GM19467 (cell line): ENCODE data around the gene MCCD1.
"Not testable (repeated sequence)": the region's sequence is repeated elsewhere in the genome, so short reads cannot be mapped to it uniquely, and the experiment has no call there.

Source experiments
- ATAC-seq: cut with Tn5 transposase; IDR thresholded peaks from one replicate; pipeline ENCODE4 v1.9.1; 2021; ENCODE audit warnings: mild to moderate bottlenecking, moderate library complexity; ENCODE audit not compliant: unreplicated experiment

Gene MCCD1

GRCh38 chr6:31541658-31542521, 13.1 kb downstream of the MCCD1 start, which contains the start of gene DDX39B:
DDX39B (minus strand) TSS chr6:31542003; CDS start chr6:31540532, 1,471 bp downstream.
- peak; percentile 51 for ATAC-seq

- no peak for ATAC-seq
Measured at GRCh38 chr6:31543639-31544038, 14.9 kb downstream of the MCCD1 start.

- ATAC-seq = no peak
Measured at GRCh38 chr6:31544676-31545075, 15.9 kb downstream of the MCCD1 start.

GRCh38 chr6:31545291-31545690, 16.5 kb downstream of the MCCD1 start:
- no peak for ATAC-seq

GRCh38 chr6:31546339-31546957, 17.7 kb downstream of the MCCD1 start, which contains the start of gene ATP6V1G2:
ATP6V1G2 (minus strand) TSS chr6:31546608; CDS start chr6:31546559, 49 bp downstream.
- ATAC-seq = peak; percentile 38

- ATAC-seq = peak; percentile 57
Measured at GRCh38 chr6:31546958-31547726, 18.4 kb downstream of the MCCD1 start, which contains the start of gene NFKBIL1. NFKBIL1 (plus strand) TSS chr6:31547608; CDS start chr6:31547695, 87 bp downstream.

GRCh38 chr6:31547727-31548543, 19.2 kb downstream of the MCCD1 start:
- ATAC-seq = no peak

- no peak for ATAC-seq
Measured at GRCh38 chr6:31548544-31548873, 19.7 kb downstream of the MCCD1 start.

GRCh38 chr6:31551371-31551770, 22.6 kb downstream of the MCCD1 start:
- not testable (repeated sequence) for ATAC-seq

- no peak for ATAC-seq
Measured at GRCh38 chr6:31556307-31556706, 27.5 kb downstream of the MCCD1 start.

GRCh38 chr6:31557443-31558317, 28.9 kb downstream of the MCCD1 start:
- no peak for ATAC-seq

- no peak for ATAC-seq
Measured at GRCh38 chr6:31558318-31558625, 29.5 kb downstream of the MCCD1 start.

- no peak for ATAC-seq
Measured at GRCh38 chr6:31558631-31559500, 30.1 kb downstream of the MCCD1 start.

GRCh38 chr6:31559606-31559957, 30.8 kb downstream of the MCCD1 start:
- no peak for ATAC-seq

- peak; percentile 54 for ATAC-seq
Measured at GRCh38 chr6:31559958-31560696, 31.4 kb downstream of the MCCD1 start.

- no peak for ATAC-seq
Measured at GRCh38 chr6:31560697-31561058, 31.9 kb downstream of the MCCD1 start.

GRCh38 chr6:31567531-31568370, 39.0 kb downstream of the MCCD1 start:
- ATAC-seq = no peak
